ENCODE measurements around the gene CD300C. TPM values are rescaled to one million over a fixed set of nuclear protein-coding genes. Genes with fewer than 3 reads are reported as not detected.
"Not testable (repeated sequence)": the region's sequence is repeated elsewhere in the genome, so short reads cannot be mapped to it uniquely, and the experiment has no call there.

Gene CD300C
- total RNA-seq, 1 experiment from 2014 or later = not detected

DNA sequence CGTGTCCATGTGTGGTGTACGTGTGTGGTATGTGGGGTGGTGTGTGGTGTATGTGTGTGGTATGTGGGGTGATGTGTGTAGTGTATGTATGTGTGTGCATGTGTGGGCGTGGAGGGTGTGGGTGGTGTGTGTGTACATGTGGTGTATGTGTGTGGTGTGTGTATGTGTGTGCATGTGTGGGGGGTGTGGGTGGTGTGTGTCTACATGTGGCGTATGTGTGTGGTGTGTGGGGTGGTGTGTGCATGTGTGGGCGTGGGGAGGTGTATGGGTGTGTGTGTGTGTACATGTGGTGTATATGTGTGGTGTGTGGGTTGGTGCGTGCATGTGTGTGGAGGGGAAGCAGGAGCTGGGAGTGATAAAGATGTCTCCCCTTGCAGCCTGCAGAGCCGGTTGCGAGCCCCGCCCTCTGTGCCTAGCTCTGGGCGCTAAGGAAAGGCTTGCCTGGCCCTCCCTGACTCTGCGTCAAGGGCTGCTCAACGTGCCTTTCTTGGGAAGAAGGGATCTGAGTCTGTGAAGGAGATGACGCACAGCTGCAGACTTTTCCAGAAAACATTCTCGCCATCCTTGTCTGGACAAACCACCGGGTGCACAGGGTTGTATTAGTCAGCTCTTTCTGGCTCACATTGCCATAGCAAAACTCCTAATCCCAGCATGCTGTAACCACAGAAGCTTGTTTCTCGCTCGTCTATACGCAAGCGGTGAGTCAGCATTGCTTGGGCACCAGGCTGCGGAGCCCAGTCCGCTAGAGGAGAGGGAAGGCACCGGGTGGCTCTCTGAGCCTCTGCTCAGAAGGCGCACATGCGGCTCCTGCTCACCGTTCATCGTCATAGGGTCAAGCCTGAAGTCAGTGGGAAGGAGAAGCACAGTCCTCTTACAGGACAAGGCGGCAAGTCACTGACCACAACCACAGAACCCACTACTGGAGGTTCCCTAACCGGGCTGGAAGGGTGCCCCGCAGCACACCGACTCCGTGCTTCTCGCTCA lies 23.4 kb upstream of the CD300C start:
- Histone ChIP-seq H3K36me3 (replicated peaks; ENCODE audit: control insufficient read depth, insufficient read depth, low read length) (no peaks in the 10 kb centered on the region), H3K27me3 (ENCODE audit: control insufficient read depth, insufficient read depth, low read length) (no peaks in the 10 kb centered on the region), H3K4me3 (ENCODE audit: insufficient read depth, low read depth, low read length) (no peak overlapping the region)
- DNase-seq = no peak

DNA sequence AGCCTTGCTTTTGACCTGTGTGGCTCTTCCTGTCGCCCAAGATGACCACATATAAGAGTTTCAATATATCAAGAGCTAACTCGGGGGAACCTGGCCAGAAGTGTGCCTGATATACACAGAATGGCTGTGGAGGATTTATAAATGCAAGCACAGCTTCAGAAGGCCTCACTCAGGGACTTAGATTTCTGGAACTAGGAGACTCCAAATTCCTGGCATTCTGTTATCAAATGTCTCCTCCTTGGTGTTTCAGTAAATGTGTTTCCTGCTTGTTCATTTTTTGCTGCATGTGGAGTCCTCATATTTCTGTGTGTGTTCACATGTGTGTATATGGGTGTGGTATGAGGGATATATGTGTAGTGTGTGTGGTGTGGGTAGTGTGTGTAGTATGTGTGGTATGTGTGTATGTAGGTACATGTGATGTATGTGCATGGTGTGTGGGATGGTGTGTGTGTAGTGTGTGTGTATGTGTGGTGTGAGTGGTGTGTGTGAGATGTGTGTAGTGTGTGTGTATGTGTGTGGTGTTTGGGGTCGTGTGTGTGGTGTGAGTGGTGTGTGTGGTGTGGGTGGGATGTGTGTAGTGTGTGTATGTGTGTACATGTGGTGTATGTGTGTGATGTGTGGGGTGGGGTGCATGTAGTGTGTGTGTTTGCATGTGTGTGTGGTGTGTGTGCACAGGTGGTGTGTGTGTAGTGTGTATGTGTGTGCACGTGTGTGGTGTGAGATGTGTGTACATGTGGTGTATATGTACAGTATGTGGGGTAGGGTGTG lies 22.4 kb upstream of the CD300C start:
- Histone ChIP-seq H3K27me3 (ENCODE audit: control insufficient read depth, insufficient read depth, low read length) (no peaks in the 10 kb centered on the region), H3K36me3 (replicated peaks; ENCODE audit: control insufficient read depth, insufficient read depth, low read length) (no peaks in the 10 kb centered on the region), H3K4me3 (ENCODE audit: insufficient read depth, low read depth, low read length) (no peak overlapping the region)
- no peak for DNase-seq

DNA sequence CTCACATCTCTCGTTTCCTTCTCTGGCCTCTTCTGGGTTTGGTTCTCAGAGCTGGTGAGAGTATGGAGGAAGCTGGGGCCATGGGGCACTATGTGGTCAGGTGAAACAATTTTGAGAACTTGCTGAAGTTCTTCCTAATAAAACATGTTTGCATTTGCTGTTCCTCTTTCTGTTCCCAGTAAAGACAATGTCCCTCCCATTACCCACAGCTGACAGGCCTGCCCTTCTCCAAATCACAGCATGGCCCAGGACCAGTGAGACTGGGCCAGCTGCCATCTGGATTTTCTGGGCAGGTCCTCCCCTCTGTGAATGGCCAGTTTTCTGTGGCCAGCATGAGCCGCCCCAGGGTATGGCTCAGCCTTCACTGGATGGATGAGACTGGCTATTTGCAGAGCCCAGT lies 21.5 kb upstream of the CD300C start, which contains the start of gene CD300H:
TSS of gene CD300H (minus strand) at position 113 of the 400 bp plus-strand sequence.
- H3K27me3 ChIP-seq (ENCODE audit: control insufficient read depth, insufficient read depth, low read length) = no peaks in the 10 kb centered on the region
- H3K36me3 ChIP-seq (replicated peaks; ENCODE audit: control insufficient read depth, insufficient read depth, low read length) = no peaks in the 10 kb centered on the region
- no peak for DNase-seq
- no peak within 1 kb of the TSS for H3K4me3 ChIP-seq (ENCODE audit: insufficient read depth, low read depth, low read length)

DNA sequence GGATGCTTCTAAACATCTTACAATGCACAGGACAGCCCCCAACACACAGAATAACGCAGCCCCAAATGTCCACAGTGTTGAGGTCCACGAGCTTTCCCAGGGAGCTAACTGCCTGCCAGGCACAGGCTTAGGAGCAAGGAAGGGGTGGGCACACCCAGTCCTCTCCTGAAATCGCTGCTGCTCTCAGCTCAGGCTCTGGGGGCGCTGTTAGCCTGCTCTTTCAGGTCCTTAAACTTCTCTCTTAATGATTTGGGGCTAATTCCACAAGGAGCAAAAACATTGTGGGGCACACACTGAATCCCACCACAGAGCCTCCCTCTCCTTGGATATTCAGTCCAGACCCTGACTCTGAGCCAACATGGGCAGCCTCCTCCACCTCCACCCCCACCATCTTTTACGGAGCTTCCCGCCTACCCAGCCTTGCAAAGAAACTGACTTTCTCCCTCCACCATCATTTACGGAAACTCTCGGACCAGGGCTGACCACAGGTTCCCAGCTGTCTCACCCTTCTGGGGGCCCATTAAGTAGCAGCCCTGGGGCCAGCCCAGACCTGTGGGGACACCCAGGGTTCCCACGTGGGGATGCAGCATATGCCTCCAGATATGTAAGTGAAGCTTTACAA lies 20.3 kb upstream of the CD300C start:
- Histone ChIP-seq H3K4me3 (ENCODE audit: insufficient read depth, low read depth, low read length) (no peak overlapping the region), H3K27me3 (ENCODE audit: control insufficient read depth, insufficient read depth, low read length) (no peaks in the 10 kb centered on the region), H3K36me3 (replicated peaks; ENCODE audit: control insufficient read depth, insufficient read depth, low read length) (no peaks in the 10 kb centered on the region)
- peak; percentile 88 for DNase-seq

DNA sequence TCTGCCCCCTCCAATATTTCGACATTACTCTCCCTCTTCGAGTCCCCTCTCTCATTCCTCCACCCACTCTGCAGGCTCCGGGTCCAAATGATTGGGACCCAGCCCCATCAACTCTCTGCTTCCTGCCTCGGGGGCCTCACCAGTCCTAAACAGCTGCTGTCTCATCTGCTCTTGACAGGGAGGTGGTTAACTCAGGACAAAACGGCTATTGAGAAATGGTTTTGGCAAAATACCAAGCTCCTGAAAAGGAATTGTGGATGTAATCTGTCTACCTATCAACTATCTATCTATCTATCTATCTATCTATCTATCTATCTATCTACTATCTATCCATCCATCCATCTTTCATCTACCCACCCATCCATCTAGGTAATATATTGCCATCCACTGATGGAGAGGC lies 19.2 kb upstream of the CD300C start:
- DNase-seq = no peak
- no peaks in the 10 kb centered on the region for H3K36me3 ChIP-seq (replicated peaks; ENCODE audit: control insufficient read depth, insufficient read depth, low read length)
- H3K27me3 ChIP-seq (ENCODE audit: control insufficient read depth, insufficient read depth, low read length) = no peaks in the 10 kb centered on the region; the same call in 1 of the 2 replicates
- H3K4me3 ChIP-seq (ENCODE audit: insufficient read depth, low read depth, low read length) = no peak overlapping the region

DNA sequence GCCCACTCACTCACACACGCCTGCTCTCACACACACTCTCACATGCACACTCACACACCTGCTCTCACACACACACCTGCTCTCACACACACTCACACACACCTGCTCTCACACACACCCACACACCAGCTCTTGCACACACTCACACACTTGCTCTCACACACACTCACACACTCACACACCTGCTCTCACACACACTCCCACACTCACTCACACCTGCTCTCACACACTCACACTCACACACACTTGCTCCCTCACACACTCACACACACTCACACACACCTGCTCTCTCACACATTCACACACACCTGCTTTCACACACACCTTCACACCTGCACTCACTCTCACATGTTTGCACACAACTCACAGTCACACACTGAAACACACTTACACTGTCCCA lies 17.4 kb upstream of the CD300C start:
- H3K27me3 ChIP-seq (ENCODE audit: control insufficient read depth, insufficient read depth, low read length) = no peaks in the 10 kb centered on the region; the same call in 1 of the 2 replicates
- H3K4me3 ChIP-seq (ENCODE audit: insufficient read depth, low read depth, low read length) = no peak overlapping the region
- no peak for DNase-seq
- H3K36me3 ChIP-seq (replicated peaks; ENCODE audit: control insufficient read depth, insufficient read depth, low read length) = no peaks in the 10 kb centered on the region

DNA sequence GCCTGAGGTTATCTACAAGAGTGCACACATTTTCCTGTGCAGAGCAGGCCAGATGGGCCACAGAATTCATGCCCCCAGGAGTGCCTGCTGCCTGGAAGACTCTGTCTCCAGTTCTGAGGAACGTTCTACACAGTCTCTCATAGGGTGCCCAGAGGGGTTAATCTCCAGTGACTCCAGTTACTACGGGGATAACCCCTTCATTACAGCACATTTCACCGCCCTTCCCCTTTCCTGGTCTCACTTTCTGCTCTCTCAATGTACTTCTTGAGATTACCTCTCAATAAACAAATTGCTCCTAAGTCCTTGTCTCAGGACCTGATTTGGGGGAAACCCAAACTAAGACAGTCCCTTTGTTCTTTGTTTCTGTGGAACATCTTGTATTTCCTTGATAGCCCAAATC lies 15.7 kb upstream of the CD300C start:
- no peak for DNase-seq
- no peaks in the 10 kb centered on the region for H3K36me3 ChIP-seq (replicated peaks; ENCODE audit: control insufficient read depth, insufficient read depth, low read length)
- H3K4me3 ChIP-seq (ENCODE audit: insufficient read depth, low read depth, low read length) = no peak overlapping the region
- no peaks in the 10 kb centered on the region; the same call in 1 of the 2 replicates for H3K27me3 ChIP-seq (ENCODE audit: control insufficient read depth, insufficient read depth, low read length)

DNA sequence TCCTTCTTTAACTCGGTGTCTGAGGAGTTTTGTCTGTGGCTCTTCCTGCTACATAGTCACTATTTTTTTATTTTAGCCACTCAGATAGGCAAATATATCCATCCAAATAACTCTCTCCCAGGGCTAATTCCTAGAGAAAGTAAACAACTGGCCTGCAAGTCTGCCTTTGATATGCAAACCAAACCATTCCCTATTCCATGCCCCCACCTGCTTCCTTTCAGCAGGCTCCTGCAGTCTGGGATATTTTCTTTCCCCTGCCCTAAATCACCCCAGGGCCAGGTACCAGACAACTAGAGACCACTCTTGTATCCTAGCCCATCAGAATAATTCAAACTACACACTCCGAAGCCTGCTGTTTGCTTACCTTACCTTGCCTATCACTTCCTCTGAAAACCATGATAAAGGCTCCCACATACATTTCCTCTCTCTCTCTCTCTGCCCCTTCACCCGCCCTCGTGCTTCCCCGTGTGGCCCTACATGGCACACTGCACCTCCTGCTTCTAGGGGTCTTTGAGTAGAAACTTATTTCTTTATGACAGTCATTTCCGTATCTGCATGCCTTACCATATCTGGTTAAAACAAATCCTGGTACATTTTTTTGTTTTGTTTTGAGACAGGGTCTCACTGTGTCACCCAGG lies 13.1 kb upstream of the CD300C start:
- Histone ChIP-seq H3K4me3 (ENCODE audit: insufficient read depth, low read depth, low read length) (no peak overlapping the region), H3K36me3 (replicated peaks; ENCODE audit: control insufficient read depth, insufficient read depth, low read length) (no peaks in the 10 kb centered on the region), H3K27me3 (ENCODE audit: control insufficient read depth, insufficient read depth, low read length) (no peaks in the 10 kb centered on the region; the same call in 1 of the 2 replicates)
- no peak for DNase-seq

DNA sequence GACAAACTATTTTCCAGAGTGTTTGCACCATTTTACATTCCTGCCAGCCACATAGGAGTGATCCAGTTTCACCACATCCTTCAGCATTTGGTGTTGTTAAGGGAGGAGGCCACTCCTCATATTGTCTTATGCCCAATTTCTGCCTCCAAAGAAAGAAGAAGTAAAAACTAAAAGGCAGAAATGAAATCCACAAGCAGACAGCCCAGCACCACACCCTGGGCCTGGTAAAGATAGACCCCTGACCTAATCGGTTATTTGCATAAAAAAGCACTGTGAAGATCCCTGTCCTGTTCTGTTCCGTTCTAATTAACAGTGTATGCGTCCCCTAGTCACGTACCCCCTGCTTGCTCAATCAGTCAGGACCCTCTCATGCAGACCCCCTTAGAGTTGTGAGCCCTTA lies 12.5 kb upstream of the CD300C start:
- DNase-seq; H3K4me3 ChIP-seq (ENCODE audit: insufficient read depth, low read depth, low read length); H3K36me3 ChIP-seq (replicated peaks; ENCODE audit: control insufficient read depth, insufficient read depth, low read length); H3K27me3 ChIP-seq (ENCODE audit: control insufficient read depth, insufficient read depth, low read length): not testable (repeated sequence)

DNA sequence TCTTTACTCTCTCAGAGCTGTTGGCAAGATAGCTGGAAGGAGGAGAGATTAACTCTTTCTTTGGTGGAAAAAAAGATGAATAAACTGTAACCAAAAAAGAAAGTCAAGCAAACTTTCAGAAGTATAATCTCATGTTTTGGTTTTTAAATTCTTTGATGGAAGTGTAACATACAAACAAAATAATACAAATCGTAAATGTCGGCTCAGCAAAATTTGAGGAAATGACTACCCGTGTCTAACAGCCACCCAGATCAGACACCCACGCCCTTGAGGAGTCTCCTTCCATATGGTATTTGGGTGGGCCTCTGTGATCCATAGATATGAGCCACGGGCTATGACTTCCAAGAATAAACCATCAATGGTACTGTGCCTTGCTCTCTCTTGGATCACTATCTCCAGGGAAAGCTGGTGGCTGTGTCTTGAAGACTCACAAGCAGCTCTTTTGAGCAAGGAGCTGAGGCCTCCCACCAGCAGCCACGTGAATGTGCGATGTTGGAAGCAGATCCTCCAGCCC lies 9.6 kb upstream of the CD300C start:
- Histone ChIP-seq H3K4me3 (ENCODE audit: insufficient read depth, low read depth, low read length) (no peak overlapping the region), H3K27me3 (ENCODE audit: control insufficient read depth, insufficient read depth, low read length) (no peaks in the 10 kb centered on the region; the same call in 1 of the 2 replicates), H3K36me3 (replicated peaks; ENCODE audit: control insufficient read depth, insufficient read depth, low read length) (no peaks in the 10 kb centered on the region)
- DNase-seq = no peak

DNA sequence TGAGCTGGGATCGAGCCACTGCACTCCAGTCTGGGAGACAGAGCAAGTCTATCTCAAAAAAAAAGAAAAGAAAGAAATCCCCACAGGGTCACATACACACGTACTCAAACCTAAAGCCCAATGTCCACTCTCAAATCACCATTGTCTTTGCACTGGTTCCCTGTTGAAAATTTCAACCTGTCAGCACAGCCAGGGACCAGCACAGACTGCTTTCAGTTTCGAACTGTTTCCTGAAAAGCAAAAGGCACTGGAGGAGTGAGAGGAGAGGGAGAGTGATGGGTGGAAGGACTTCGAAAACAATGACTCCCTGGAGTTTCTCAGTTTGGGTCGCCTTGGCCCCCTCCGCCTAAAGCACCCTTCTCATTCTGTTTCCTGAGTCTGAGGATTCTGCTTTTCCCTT lies 9.0 kb upstream of the CD300C start:
- Histone ChIP-seq H3K4me3 (ENCODE audit: insufficient read depth, low read depth, low read length) (no peak overlapping the region), H3K36me3 (replicated peaks; ENCODE audit: control insufficient read depth, insufficient read depth, low read length) (no peaks in the 10 kb centered on the region), H3K27me3 (ENCODE audit: control insufficient read depth, insufficient read depth, low read length) (no peaks in the 10 kb centered on the region; the same call in 1 of the 2 replicates)
- DNase-seq = no peak

DNA sequence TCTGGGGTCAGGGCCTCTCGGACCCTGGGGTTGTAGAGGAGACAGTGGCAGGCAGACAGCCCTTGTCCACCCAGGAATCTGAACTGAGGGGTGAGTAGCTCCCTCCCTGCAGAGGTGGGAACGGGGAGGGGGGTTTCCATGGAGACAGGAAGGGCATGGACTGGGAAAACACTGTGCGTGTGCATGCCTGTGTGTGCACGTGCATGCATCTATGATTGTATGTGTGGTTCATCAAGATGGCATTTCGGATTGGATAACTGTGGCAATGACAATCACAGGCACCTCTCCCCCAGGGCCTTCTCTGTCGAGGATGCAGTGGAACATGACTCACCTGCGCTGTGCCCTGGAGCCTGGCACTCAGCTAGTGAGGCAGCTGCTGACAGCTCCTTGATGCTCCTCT lies 6.1 kb upstream of the CD300C start:
- no peak overlapping the region for H3K4me3 ChIP-seq (ENCODE audit: insufficient read depth, low read depth, low read length)
- no peak for DNase-seq
- H3K36me3 ChIP-seq (replicated peaks; ENCODE audit: control insufficient read depth, insufficient read depth, low read length) = no peaks in the 10 kb centered on the region
- no peaks in the 10 kb centered on the region; the same call in 1 of the 2 replicates for H3K27me3 ChIP-seq (ENCODE audit: control insufficient read depth, insufficient read depth, low read length)

DNA sequence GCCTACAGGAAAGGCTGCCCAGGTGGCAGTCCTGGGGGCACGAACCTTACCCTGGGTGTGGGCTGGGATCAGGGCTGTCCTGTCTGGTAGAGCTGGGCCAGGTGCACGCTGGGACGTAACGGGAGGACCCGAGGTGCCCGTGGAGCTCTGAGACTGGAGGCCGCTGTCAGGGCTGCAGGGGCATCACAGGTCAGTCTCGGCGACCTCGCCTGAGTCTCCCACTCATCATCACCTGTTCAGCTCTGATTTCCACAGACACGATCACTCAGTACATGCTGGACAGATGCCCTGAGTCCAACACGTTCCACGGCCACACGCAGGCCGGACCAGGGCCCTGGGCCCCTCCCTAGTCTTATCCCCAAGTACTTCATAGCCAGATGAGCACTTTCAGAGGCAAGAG lies 4.7 kb upstream of the CD300C start:
- no peak for DNase-seq
- H3K36me3 ChIP-seq (replicated peaks; ENCODE audit: control insufficient read depth, insufficient read depth, low read length) = no peaks in the 10 kb centered on the region
- H3K27me3 ChIP-seq (ENCODE audit: control insufficient read depth, insufficient read depth, low read length) = no peaks in the 10 kb centered on the region; the same call in 1 of the 2 replicates
- no peak overlapping the region for H3K4me3 ChIP-seq (ENCODE audit: insufficient read depth, low read depth, low read length)

DNA sequence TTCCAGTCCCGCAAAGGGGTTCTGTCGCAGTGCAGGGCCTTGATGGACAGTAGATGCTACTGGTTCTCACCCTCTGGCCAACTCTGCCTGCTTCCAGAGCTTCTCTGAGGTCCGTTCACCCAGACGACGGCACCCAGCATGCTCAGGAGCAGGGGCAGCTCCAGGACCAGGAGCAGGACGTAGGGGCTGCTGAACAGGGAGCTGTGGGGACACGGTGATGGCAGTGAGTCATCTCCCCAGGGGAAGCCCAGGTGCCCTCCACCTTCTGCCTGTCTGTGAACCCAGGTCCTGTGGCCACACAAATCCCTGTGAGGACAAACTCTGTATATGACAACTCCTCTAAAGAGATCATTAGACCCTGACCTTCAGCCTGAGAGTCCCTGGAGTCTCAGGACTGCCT lies 3.4 kb upstream of the CD300C start:
- H3K27me3 ChIP-seq (ENCODE audit: control insufficient read depth, insufficient read depth, low read length) = no peaks in the 10 kb centered on the region
- no peaks in the 10 kb centered on the region for H3K36me3 ChIP-seq (replicated peaks; ENCODE audit: control insufficient read depth, insufficient read depth, low read length)
- no peak overlapping the region for H3K4me3 ChIP-seq (ENCODE audit: insufficient read depth, low read depth, low read length)
- DNase-seq = no peak

Measured in H7 (cell line).